H1 (cell line): ENCODE measurements around the gene L3MBTL4. TPM values are rescaled to one million over a fixed set of nuclear protein-coding genes. Genes with fewer than 3 reads are reported as not detected.

Experiments used
- CTCF ChIA-PET: fragments of 300-600 bp; sonication (Branson Sonifier 250); formaldehyde crosslinking; loops from one replicate; lab custom pipeline; 2021; ENCODE audit not compliant: partially characterized antibody; lab: Charles Lee
- POLR2A ChIA-PET: fragments of 300-600 bp; sonication (Branson Sonifier 250); formaldehyde crosslinking; loops from one replicate; lab custom pipeline; 2021; ENCODE audit warnings: inconsistent platforms; ENCODE audit not compliant: partially characterized antibody; lab: Charles Lee
- DNase-seq, 2 experiments: peaks; one replicate each; pipeline versions ENCODE4 v3.0.0 to v3.0.0-alpha.2; 2010 to 2022; ENCODE audit warnings: low spot score in 2 of 2, low read depth in 1 of 2, mixed read lengths in 1 of 2
- FAIRE-seq: peaks from 2 replicates; lab custom pipeline; 2011; peaks lifted over from hg19 to GRCh38; lab: Jason Lieb, UNC
- H2AFZ ChIP-seq: 2 replicates; pipeline ENCODE4 v1.8.1; 2012; ENCODE audit warnings: low read length, inconsistent platforms
- H2AK5ac ChIP-seq: 2 replicates; pipeline ENCODE4 v1.6.1; 2013; ENCODE audit warnings: low read depth, low read length
- H2BK120ac ChIP-seq: replicated peaks from 2 replicates; pipeline ENCODE3; 2013; ENCODE audit warnings: low read depth, low read length, inconsistent platforms
- H2BK12ac ChIP-seq: 2 replicates; pipeline ENCODE4 v1.6.1; 2013; ENCODE audit warnings: low read depth, low read length
- H2BK15ac ChIP-seq: 2 replicates; pipeline ENCODE4 v1.6.1; 2013; ENCODE audit warnings: low read length
- H2BK20ac ChIP-seq: 2 replicates; pipeline ENCODE4 v1.6.1; 2013; ENCODE audit warnings: low read length
- H2BK5ac ChIP-seq: 2 replicates; pipeline ENCODE4 v1.6.1; 2013; ENCODE audit warnings: low read depth, low read length
- H3K14ac ChIP-seq: 2 replicates; pipeline ENCODE4 v1.6.1; 2013; ENCODE audit warnings: inconsistent platforms; ENCODE audit not compliant: insufficient read length
- H3K18ac ChIP-seq: 2 replicates; pipeline ENCODE4 v1.6.1; 2013; ENCODE audit warnings: low read length; ENCODE audit errors: extremely low read depth
- H3K23ac ChIP-seq: 2 replicates; pipeline ENCODE4 v1.6.1; 2013; ENCODE audit warnings: inconsistent platforms; ENCODE audit not compliant: insufficient read length
- H3K23me2 ChIP-seq: 2 replicates; pipeline ENCODE4 v1.6.1; 2013; ENCODE audit warnings: low read depth, low read length
- H3K27ac ChIP-seq: 2 replicates; pipeline ENCODE4 v1.6.1; 2011; ENCODE audit warnings: low read depth, low read length, inconsistent platforms
- H3K27me3 ChIP-seq, 4 experiments: replicated peaks in 1 of 4; 1 replicate in 1 of 4; 2 replicates in 3 of 4; pipeline versions ENCODE4 v1.6.1 to v1.8.1; 2011 to 2013; ENCODE audit warnings: low read length in 3 of 4, mild to moderate bottlenecking in 3 of 4, inconsistent platforms in 2 of 4, mixed read lengths in 2 of 4, moderate library complexity in 1 of 4; ENCODE audit not compliant: control insufficient read depth in 3 of 4, insufficient read depth in 3 of 4; ENCODE audit errors: extremely low read depth in 1 of 4
- H3K36me3 ChIP-seq, 4 experiments: 2 replicates each; pipeline versions ENCODE4 v1.6.1 to v1.8.1; 2011 to 2013; ENCODE audit warnings: mild to moderate bottlenecking in 4 of 4, low read length in 3 of 4, moderate library complexity in 2 of 4, control low read depth in 1 of 4, inconsistent platforms in 1 of 4; ENCODE audit not compliant: insufficient read depth in 4 of 4, control insufficient read depth in 2 of 4
- H3K4ac ChIP-seq: replicated peaks from 2 replicates; pipeline ENCODE3; 2013; ENCODE audit warnings: low read length, low read depth, mixed read lengths, inconsistent platforms; ENCODE audit not compliant: insufficient read length
- H3K4me1 ChIP-seq, 4 experiments: replicated peaks in 1 of 4; 1 replicate in 1 of 4; 2 replicates in 3 of 4; pipeline versions ENCODE4 v1.6.1 to v1.8.1; 2011 to 2013; ENCODE audit warnings: low read length in 3 of 4, inconsistent platforms in 2 of 4, mixed read lengths in 1 of 4; ENCODE audit not compliant: insufficient read depth in 4 of 4, control insufficient read depth in 3 of 4
- H3K4me2 ChIP-seq, 2 experiments: 2 replicates each; pipeline versions ENCODE4 v1.6.1 to v1.8.1; 2011 to 2013; ENCODE audit warnings: low read depth in 2 of 2, low read length in 2 of 2, control low read depth in 1 of 2, inconsistent platforms in 1 of 2, mild to moderate bottlenecking in 1 of 2; ENCODE audit not compliant: insufficient read depth in 1 of 2
- H3K4me3 ChIP-seq, 4 experiments: fragments of 200-600, 300-600 bp in 1 of 4; sonication (generic), shearing (Covaris generic), sonication (Bioruptor Twin) in 1 of 4; 2 replicates each; pipeline versions ENCODE4 v1.5.1 to v1.8.1; 2011 to 2016; ENCODE audit warnings: low read length in 4 of 4, low read depth in 3 of 4, control low read depth in 2 of 4, inconsistent platforms in 2 of 4, mild to moderate bottlenecking in 2 of 4, mixed read lengths in 1 of 4, moderate library complexity in 1 of 4; ENCODE audit not compliant: insufficient read depth in 2 of 4; ENCODE audit errors: extremely low read depth in 1 of 4
- H3K56ac ChIP-seq: replicated peaks from 2 replicates; pipeline ENCODE3; 2013; ENCODE audit warnings: low read depth, mild to moderate bottlenecking, mixed read lengths, low read length, inconsistent platforms; ENCODE audit not compliant: insufficient read length
- H3K79me1 ChIP-seq: 2 replicates; pipeline ENCODE4 v1.6.1; 2013; ENCODE audit warnings: low read depth, low read length, control low read depth
- H3K79me2 ChIP-seq, 2 experiments: 2 replicates each; pipeline versions ENCODE4 v1.6.1 to v1.8.1; 2012 to 2013; ENCODE audit warnings: low read length in 2 of 2, mild to moderate bottlenecking in 2 of 2, inconsistent platforms in 1 of 2; ENCODE audit not compliant: insufficient read depth in 2 of 2, control insufficient read depth in 1 of 2
- H3K9ac ChIP-seq, 4 experiments: replicated peaks in 1 of 4; 1 replicate in 1 of 4; 2 replicates in 3 of 4; pipeline versions ENCODE4 v1.6.1 to v1.8.1; 2011 to 2013; ENCODE audit warnings: low read depth in 3 of 4, low read length in 3 of 4, control low read depth in 2 of 4, mild to moderate bottlenecking in 2 of 4, moderate library complexity in 2 of 4, inconsistent platforms in 1 of 4; ENCODE audit errors: extremely low read depth in 1 of 4
- H3K9me3 ChIP-seq, 2 experiments: 2 replicates each; pipeline versions ENCODE4 v1.6.1 to v1.8.1; 2012 to 2013; ENCODE audit warnings: mild to moderate bottlenecking in 2 of 2, moderate library complexity in 2 of 2, control low read depth in 1 of 2, inconsistent platforms in 1 of 2, low read depth in 1 of 2, low read length in 1 of 2, mixed read lengths in 1 of 2; ENCODE audit not compliant: insufficient read depth in 2 of 2
- H4K20me1 ChIP-seq, 2 experiments: replicated peaks in 1 of 2; 2 replicates each; pipeline versions ENCODE3 to v1.8.1; 2011 to 2013; ENCODE audit warnings: inconsistent platforms in 2 of 2, low read length in 2 of 2, mild to moderate bottlenecking in 1 of 2; ENCODE audit not compliant: insufficient read depth in 2 of 2, control insufficient read depth in 1 of 2
- H4K5ac ChIP-seq: 2 replicates; pipeline ENCODE4 v1.6.1; 2013; ENCODE audit warnings: low read length, low read depth, mixed read lengths, inconsistent platforms; ENCODE audit not compliant: insufficient read length
- H4K8ac ChIP-seq: 2 replicates; pipeline ENCODE4 v1.8.0; 2013; ENCODE audit warnings: mild to moderate bottlenecking, moderate library complexity, low read length, inconsistent platforms; ENCODE audit not compliant: insufficient read depth; ENCODE audit errors: extremely low read depth
- H4K91ac ChIP-seq: replicated peaks from 2 replicates; pipeline ENCODE3; 2013; ENCODE audit warnings: low read length, mixed read lengths, inconsistent platforms; ENCODE audit not compliant: insufficient read length
- ATF2 ChIP-seq: IDR thresholded peaks from 2 replicates; pipeline ENCODE4 v1.6.1; 2012; ENCODE audit warnings: low read length, inconsistent platforms
- FOSL1 ChIP-seq: IDR thresholded peaks from 2 replicates; pipeline ENCODE4 v1.6.1; 2011; ENCODE audit warnings: mild to moderate bottlenecking, low read depth, low read length, moderate library complexity; ENCODE audit not compliant: insufficient read depth
- NANOG ChIP-seq: IDR thresholded peaks from 2 replicates; pipeline ENCODE4 v1.6.1; 2011; ENCODE audit warnings: low read length, low read depth, mild to moderate bottlenecking, inconsistent platforms; ENCODE audit not compliant: insufficient read depth, poor library complexity, severe bottlenecking
- POLR2AphosphoS5 ChIP-seq: IDR thresholded peaks from 2 replicates; pipeline ENCODE4 v1.6.1; 2011; ENCODE audit warnings: low read depth, low read length
- TBP ChIP-seq: IDR thresholded peaks from 2 replicates; pipeline ENCODE4 v1.6.1; 2011; ENCODE audit warnings: low read depth, low read length, improper control_type of control experiment
- TEAD4 ChIP-seq: IDR thresholded peaks from 2 replicates; pipeline ENCODE4 v1.6.1; 2012; ENCODE audit warnings: low read depth, low read length, inconsistent platforms, mixed read lengths
- ZNF274 ChIP-seq: IDR thresholded peaks from 2 replicates; pipeline ENCODE4 v1.7.0; 2012; ENCODE audit warnings: low read length, borderline replicate concordance; ENCODE audit errors: extremely low read depth
- WGBS, 2 experiments: shearing (Covaris generic) in 1 of 2; methylation state at CpG; one replicate each; pipeline versions ENCODE4 v1.1.6 to v1.1.7; 2013 to 2015; ENCODE audit warnings: low lambda C conversion rate in 2 of 2, mixed read lengths in 2 of 2, inconsistent platforms in 1 of 2, low coverage in 1 of 2, missing lambda C conversion rate in 1 of 2; ENCODE audit not compliant: insufficient replicate concordance in 2 of 2, insufficient coverage in 1 of 2, insufficient read length in 1 of 2; ENCODE audit errors: extremely low coverage in 1 of 2, missing lambda C conversion rate in 1 of 2; 5-methylcytosine and 5-hydroxymethylcytosine counted together
- polyA plus RNA-seq, 7 experiments: library from polyadenylated mRNA; depleted of rRNA in 3 of 7; stranded (reverse) in 5 of 7; unstranded in 2 of 7; fragments of >200 nt in 5 of 7; fragments of 200-250 nt in 2 of 7; gene quantifications; 1 replicate in 5 of 7; 2 replicates in 1 of 7; 4 replicates in 1 of 7; pipeline versions ENCODE4 v1.2.1 to v1.2.3, GENCODE V29; 2011 to 2013; ENCODE audit warnings: missing spikeins in 2 of 7, mixed read lengths in 2 of 7
- total RNA-seq: library from RNA; stranded (reverse); fragmentation: NEBNext Ultra II Directional; extraction: Animal tissue kit (Norgen Biotek cat#: 25700); gene quantifications from 2 replicates; pipeline ENCODE4 v1.2.1, GENCODE V29; 2021
- TF ChIP-seq, protein P1 (sequence below), 3 experiments: IDR thresholded peaks; 1 replicate in 2 of 3; 2 replicates in 1 of 3; pipeline versions ENCODE4 v1.5.1 to v1.6.1; 2011; ENCODE audit warnings: low read length in 3 of 3, mild to moderate bottlenecking in 3 of 3, inconsistent platforms in 2 of 3, low read depth in 1 of 3, moderate library complexity in 1 of 3; ENCODE audit not compliant: insufficient read depth in 1 of 3; ENCODE audit errors: control extremely low read depth in 1 of 3
- TF ChIP-seq, protein P2 (sequence below): IDR thresholded peaks from 2 replicates; pipeline ENCODE4 v1.6.1; 2012; ENCODE audit warnings: inconsistent platforms

L3MBTL4 gene
- total and polyA plus RNA-seq, 2 of the 8 experiments (the other 6 are each of a cell fraction or from before 2014, with no cell fraction given), result 1.0 to 2.1 TPM

DNA sequence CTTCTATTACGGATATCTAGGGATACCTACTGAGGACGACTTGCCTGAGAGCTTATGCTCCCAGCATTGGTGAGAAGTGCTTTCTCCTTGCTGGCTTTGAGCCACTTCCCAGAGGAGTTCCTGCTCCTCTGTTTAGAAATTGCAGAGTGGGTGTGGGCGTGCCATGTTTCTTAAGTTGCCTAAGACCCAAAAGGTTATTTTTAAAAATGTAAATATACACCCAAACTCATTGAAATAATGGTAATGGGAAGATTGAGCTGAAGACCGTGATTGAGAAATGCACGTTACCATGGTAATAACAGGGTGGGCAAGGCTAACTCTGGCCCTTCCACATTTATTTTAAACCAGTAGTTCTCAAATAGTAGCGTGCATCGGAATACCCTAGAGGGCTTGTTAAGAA lies 502.1 kb downstream of the L3MBTL4 start:
- H3K56ac ChIP-seq, result no peak overlapping the region
- H3K9ac ChIP-seq, result no peak overlapping the region
- no peak for FAIRE-seq
- no peak overlapping the region for H2BK120ac ChIP-seq
- H3K18ac ChIP-seq, result no peak overlapping the region
- no peaks in the 10 kb centered on the region for H3K27me3 ChIP-seq
- CTCF ChIA-PET, result interaction anchor here (0.9 to 1.9 kb wide), 3 partner anchors 8 to 100 kb away, joined by 3 to 5 read pairs (median 4); no protein-coding TSS in a partner anchor
- POLR2A ChIA-PET, result interaction anchor here (1.7 to 3.1 kb wide), 3 partner anchors 9 to 19 kb away, joined by 4 to 10 read pairs (median 5); partner anchors contain the start of gene TMEM200C
- H2AK5ac ChIP-seq, result no peak overlapping the region
- no peaks in the 10 kb centered on the region for H3K9me3 ChIP-seq
- H4K20me1 ChIP-seq, result no peaks in the 10 kb centered on the region
- peaks cover 0 to 3% (median 2%) of the 10 kb centered on the region in 4 experiments; a peak in 2 of 7 replicates for H3K4me1 ChIP-seq
- H3K4me2 ChIP-seq, result no peak overlapping the region
- H3K14ac ChIP-seq, result no peak overlapping the region
- H3K79me2 ChIP-seq, result no peaks in the 10 kb centered on the region
- H2AFZ ChIP-seq, result no peak overlapping the region
- 77% methylated on average over 7 of the region's 7 CpGs; no CpG with 5 or more reads in 1 of the 2 experiments for WGBS, 2 experiments
- H3K36me3 ChIP-seq, result no peaks in the 10 kb centered on the region; a peak in 1 of 8 replicates
- H2BK12ac ChIP-seq, result no peak overlapping the region
- no peak for DNase-seq
- H3K23ac ChIP-seq, result no peak overlapping the region
- no peak overlapping the region for H4K91ac ChIP-seq
- no peak overlapping the region for H2BK15ac ChIP-seq
- no peak overlapping the region for H2BK20ac ChIP-seq
- no peak overlapping the region for H3K27ac ChIP-seq
- H4K5ac ChIP-seq, result no peak overlapping the region
- no peak overlapping the region for H4K8ac ChIP-seq
- no peak overlapping the region for H3K4ac ChIP-seq
- H2BK5ac ChIP-seq, result no peak overlapping the region
- H3K4me3 ChIP-seq, result no peak overlapping the region
- no peaks in the 10 kb centered on the region for H3K23me2 ChIP-seq
- H3K79me1 ChIP-seq, result no peaks in the 10 kb centered on the region
- TF ChIP-seq, protein P1, sequence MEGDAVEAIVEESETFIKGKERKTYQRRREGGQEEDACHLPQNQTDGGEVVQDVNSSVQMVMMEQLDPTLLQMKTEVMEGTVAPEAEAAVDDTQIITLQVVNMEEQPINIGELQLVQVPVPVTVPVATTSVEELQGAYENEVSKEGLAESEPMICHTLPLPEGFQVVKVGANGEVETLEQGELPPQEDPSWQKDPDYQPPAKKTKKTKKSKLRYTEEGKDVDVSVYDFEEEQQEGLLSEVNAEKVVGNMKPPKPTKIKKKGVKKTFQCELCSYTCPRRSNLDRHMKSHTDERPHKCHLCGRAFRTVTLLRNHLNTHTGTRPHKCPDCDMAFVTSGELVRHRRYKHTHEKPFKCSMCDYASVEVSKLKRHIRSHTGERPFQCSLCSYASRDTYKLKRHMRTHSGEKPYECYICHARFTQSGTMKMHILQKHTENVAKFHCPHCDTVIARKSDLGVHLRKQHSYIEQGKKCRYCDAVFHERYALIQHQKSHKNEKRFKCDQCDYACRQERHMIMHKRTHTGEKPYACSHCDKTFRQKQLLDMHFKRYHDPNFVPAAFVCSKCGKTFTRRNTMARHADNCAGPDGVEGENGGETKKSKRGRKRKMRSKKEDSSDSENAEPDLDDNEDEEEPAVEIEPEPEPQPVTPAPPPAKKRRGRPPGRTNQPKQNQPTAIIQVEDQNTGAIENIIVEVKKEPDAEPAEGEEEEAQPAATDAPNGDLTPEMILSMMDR (IDR thresholded peaks at IDR 0.05; ENCODE audit: control extremely low read depth in 1 of 3, insufficient read depth in 1 of 3, low read depth in 1 of 3, low read length in 3 of 3), result no peak
- TF ChIP-seq FOSL1, result no peak
- no peak for TF ChIP-seq TBP
- TF ChIP-seq, protein P2, sequence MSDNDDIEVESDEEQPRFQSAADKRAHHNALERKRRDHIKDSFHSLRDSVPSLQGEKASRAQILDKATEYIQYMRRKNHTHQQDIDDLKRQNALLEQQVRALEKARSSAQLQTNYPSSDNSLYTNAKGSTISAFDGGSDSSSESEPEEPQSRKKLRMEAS, result no peak
- TF ChIP-seq ATF2, result no peak
- no peak for TF ChIP-seq ZNF274
- TF ChIP-seq NANOG, result no peak
- no peak for TF ChIP-seq TEAD4
- no peak for TF ChIP-seq POLR2AphosphoS5
